ENCODE measurements around the gene MEIOB.

DNA sequence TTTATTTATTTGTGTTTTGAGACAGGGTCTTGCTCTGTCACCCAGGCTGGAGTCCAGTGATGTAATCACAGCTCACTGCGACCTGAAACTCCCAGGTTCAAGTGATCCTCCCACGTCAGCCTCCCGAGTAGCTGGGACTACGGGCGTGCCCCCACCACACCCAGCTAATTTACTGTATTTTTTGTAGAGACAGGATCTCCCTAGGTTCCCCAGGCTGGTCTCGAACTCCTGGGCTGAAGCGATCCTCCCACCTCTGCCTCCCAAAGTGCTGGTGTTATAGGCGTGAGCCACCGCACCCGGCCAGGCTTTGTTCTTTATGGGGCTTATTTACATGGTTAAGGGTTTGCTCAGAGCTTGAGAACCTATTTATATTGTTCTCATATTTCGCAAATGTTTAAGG, 5.8 kb upstream of the MEIOB start:
- no peak for TF ChIP-seq POLR2A (IDR thresholded peaks at IDR 0.05; ENCODE audit: low read depth, low read length)
- no peak for TF ChIP-seq POLR2AphosphoS5 (IDR thresholded peaks at IDR 0.05; ENCODE audit: low read depth, low read length)
